ENCODE data around the gene CRYAB.
"Not testable (repeated sequence)": the region's sequence is repeated elsewhere in the genome, so short reads cannot be mapped to it uniquely, and the experiment has no call there.

Gene CRYAB

GRCh38 chr11:111933872-111934271 is 22.3 kb upstream of the CRYAB start:
- no peak for DNase-seq (ENCODE audit: low read depth in 2 of 2, low spot score in 1 of 2)

- not testable (repeated sequence) for DNase-seq (ENCODE audit: low read depth in 2 of 2, low spot score in 1 of 2)
Observed at GRCh38 chr11:111933176-111933575, 21.6 kb upstream of the CRYAB start.

GRCh38 chr11:111932611-111932950 is 21.0 kb upstream of the CRYAB start:
- no peak for DNase-seq (ENCODE audit: low read depth in 2 of 2, low spot score in 1 of 2)

- DNase-seq (ENCODE audit: low read depth in 2 of 2, low spot score in 1 of 2): no peak
Observed at GRCh38 chr11:111930472-111930871, 18.9 kb upstream of the CRYAB start.

GRCh38 chr11:111926505-111927391 is 15.2 kb upstream of the CRYAB start:
- DNase-seq (ENCODE audit: low read depth in 2 of 2, low spot score in 1 of 2): peak; percentile 81 to 86

- no peak for DNase-seq (ENCODE audit: low read depth in 2 of 2, low spot score in 1 of 2)
Observed at GRCh38 chr11:111925953-111926352, 14.4 kb upstream of the CRYAB start.

GRCh38 chr11:111923951-111924350 is 12.4 kb upstream of the CRYAB start:
- no peak for DNase-seq (ENCODE audit: low read depth in 2 of 2, low spot score in 1 of 2)

GRCh38 chr11:111923351-111923788 is 11.8 kb upstream of the CRYAB start:
- no peak for DNase-seq (ENCODE audit: low read depth in 2 of 2, low spot score in 1 of 2)

GRCh38 chr11:111922803-111923202 is 11.2 kb upstream of the CRYAB start:
- no peak for DNase-seq (ENCODE audit: low read depth in 2 of 2, low spot score in 1 of 2)

GRCh38 chr11:111921541-111922230 is 10.1 kb upstream of the CRYAB start:
- DNase-seq (ENCODE audit: low read depth in 2 of 2, low spot score in 1 of 2): no peak

- no peak for DNase-seq (ENCODE audit: low read depth in 2 of 2, low spot score in 1 of 2)
Observed at GRCh38 chr11:111920908-111921307, 9.3 kb upstream of the CRYAB start.

GRCh38 chr11:111918390-111919256 is 7.1 kb upstream of the CRYAB start, which contains the start of gene C11orf52:
TSS of gene C11orf52 (plus strand) at chr11:111918913. CDS start at chr11:111918973, 60 bp downstream.
- no peak for DNase-seq (ENCODE audit: low read depth in 2 of 2, low spot score in 1 of 2)

- no peak for DNase-seq (ENCODE audit: low read depth in 2 of 2, low spot score in 1 of 2)
Observed at GRCh38 chr11:111917788-111918187, 6.2 kb upstream of the CRYAB start.

- DNase-seq (ENCODE audit: low read depth in 2 of 2, low spot score in 1 of 2): no peak
Observed at GRCh38 chr11:111917312-111917711, 5.7 kb upstream of the CRYAB start.

GRCh38 chr11:111916768-111917167 is 5.2 kb upstream of the CRYAB start:
- DNase-seq (ENCODE audit: low read depth in 2 of 2, low spot score in 1 of 2): no peak

- no peak for DNase-seq (ENCODE audit: low read depth in 2 of 2, low spot score in 1 of 2)
Observed at GRCh38 chr11:111913997-111914396, 2.4 kb upstream of the CRYAB start.

GRCh38 chr11:111913031-111913861 is 1.7 kb upstream of the CRYAB start:
- no peak for DNase-seq (ENCODE audit: low read depth in 2 of 2, low spot score in 1 of 2)

GRCh38 chr11:111912535-111912934 is 965 bp upstream of the CRYAB start, which contains the start of gene HSPB2:
TSS of gene HSPB2 (plus strand) at chr11:111912734. CDS start at chr11:111912830, 96 bp downstream.
- DNase-seq (ENCODE audit: low read depth in 2 of 2, low spot score in 1 of 2): no peak

GRCh38 chr11:111910676-111911562 is 651 bp downstream of the CRYAB start:
- no peak for DNase-seq (ENCODE audit: low read depth in 2 of 2, low spot score in 1 of 2)

Measured in stimulated activated CD8-positive, alpha-beta memory T cell treated with anti-CD3 and anti-CD28 coated beads, Interleukin-4, amount 100 ng/mL, for 1 hour (primary cell).